NCI-H1694 (cell line): Measurements from ENCODE around the gene ZNF566.

Experiments
- DNase-seq: peaks from one replicate; lab custom pipeline; 2025; lab: John Stamatoyannopoulos, UW

The ZNF566 gene

GRCh38 chr19:36441339-36441738 lies 48.0 kb downstream of the ZNF566 start:
- DNase-seq = no peak

DNA sequence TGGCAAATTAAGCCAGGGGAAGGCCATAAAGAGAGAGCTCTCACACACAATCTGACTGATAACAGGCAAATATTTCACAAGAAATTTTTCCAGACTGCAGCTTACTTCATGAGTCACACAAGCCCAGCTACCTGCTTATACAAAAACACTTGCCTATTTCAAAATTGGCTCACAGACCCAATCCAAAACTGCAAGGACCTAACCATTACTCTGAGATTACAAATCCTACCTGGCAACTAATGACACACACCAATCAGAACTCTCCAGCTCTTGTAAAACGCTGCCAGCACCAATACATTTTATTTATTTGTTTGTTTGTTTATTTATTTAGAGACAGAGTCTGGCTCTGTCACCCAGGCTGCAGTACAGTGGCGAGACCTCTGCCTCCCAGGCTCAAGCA lies 52.8 kb downstream of the ZNF566 start:
- no peak for DNase-seq

- no peak for DNase-seq
Observed at GRCh38 chr19:36423925-36424324, 65.4 kb downstream of the ZNF566 start.

DNA sequence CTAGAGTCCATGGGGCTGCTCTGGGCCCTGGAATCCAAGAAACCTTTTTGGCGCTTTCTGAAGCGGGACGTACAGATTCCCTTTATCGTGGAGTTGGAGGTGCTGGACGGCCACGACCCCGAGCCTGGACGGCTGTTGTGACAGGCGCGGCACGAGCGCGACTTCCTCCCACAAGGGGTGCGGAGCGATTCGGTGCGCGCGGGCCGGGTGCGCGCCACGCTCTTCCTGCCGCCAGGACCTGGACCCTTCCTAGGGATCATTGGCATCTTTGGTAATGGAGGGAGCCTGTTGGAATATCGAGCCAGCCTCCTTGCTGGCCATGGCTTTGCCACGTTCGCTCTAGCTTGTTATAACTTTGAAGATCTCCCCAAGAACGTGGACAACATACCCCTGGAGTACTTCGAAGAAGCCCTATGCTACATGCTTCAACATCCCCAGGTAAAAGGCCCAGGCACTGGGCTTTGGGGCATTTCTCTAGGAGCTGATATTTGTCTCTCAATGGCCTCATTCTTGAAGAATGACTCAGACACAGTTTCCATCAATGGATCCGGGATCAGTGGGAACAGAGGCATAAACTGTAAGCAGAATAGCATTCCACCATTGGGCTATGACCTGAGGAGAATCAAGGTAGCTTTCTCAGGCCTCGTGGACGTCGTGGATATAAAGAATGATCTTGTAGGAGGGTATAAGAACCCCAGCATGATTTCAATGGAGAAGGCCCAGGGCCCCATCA lies 67.4 kb downstream of the ZNF566 start:
- no peak for DNase-seq

DNA sequence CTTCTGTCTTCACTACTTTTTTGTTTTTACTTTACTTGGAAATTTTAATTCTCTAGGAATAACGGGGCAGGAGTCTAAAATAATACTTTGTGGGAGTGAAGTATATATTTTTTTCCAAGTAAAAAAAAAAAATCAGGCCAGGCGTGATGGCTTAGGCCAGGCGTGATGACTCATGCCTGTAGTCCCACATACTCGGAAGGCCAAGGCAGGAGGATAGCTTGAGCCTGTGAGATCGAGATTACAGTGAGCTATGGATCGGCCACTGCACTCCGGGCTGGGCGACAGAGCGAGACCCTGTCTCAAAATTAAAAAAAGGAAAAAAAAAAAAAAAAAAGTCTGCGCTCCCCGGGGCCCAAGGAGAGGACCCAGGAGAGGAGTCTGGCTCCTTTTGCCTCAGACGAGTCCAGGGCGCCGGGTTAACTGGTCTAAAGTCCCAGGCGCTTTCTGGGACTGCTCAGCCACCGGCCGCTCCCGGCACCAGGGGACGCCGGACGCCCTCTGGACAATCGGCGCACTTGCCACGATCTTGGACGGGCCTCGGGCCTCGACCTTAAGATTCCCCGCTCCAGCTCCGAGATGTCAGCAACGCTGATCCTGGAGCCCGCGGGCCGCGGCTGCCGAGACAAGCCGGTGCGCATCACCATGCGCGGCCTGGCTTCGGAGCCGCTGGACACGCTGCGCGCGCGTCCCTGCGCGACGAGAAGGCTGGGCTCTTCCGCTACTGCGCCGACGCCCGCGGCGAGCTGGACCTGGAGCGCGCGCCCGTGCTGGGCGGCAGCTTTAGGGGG lies 68.2 kb downstream of the ZNF566 start:
- DNase-seq = no peak

DNA sequence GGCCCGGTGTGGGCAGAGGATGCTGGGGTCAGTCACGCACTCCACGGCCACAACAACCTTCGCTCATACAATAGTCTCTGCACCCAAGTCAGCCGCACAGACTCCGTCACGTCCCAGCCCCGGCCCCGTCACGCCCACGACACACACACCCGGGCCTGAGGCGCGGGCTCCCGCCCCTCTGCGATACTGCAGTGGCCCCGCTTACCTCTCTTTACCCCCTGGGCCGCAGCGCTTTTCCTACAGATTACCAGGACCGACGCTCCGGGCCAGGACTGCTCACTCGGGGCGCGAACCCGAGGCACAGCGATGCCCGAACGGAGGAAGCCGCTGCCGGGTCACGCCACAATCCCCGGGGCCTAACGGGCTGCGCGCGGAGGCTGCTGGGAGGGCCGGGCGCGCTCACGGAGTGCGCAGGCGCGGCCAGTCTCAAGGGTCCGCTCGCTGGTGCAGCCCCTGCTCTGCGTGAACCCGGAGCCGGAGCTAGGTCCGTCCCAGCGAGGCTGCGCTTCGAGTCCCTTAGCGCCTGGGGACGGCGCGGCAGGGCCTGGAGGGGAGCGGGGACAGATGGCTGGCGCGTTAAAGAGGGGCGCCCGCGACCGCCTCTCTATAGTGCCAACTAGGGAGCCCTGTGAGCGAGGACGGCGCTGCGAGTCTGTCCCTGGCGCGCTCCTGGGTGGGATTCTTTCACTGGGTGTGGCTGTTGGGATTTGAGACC lies 70.9 kb downstream of the ZNF566 start, which contains the start of gene ZFP82:
Gene ZFP82, minus strand, starts transcription at position 358 of the 715 bp plus-strand sequence. CDS start 8,855 bp downstream, outside the sequence.
- peak; percentile 44 for DNase-seq

GRCh38 chr19:36417752-36418286 lies 71.5 kb downstream of the ZNF566 start:
- no peak for DNase-seq

DNA sequence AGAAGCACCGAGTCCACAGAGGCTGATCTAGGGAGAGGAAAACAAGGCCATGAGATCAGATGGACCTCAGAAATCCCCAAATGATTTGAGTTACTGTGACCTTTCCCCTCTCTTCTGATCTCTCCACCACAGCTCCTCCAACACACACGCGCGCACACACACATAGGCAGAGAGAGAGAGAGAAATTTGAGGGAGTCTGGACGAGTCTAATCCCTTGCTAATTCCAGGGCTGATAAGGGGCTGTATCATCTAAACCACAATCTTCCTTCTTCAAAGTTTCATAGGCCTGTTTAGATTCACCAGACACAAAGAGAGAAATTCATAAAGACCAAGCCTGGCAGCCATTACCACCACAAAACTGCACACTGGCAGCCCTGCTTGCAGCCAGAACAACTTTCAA lies 79.5 kb downstream of the ZNF566 start:
- no peak for DNase-seq

GRCh38 chr19:36408101-36408500 lies 81.3 kb downstream of the ZNF566 start:
- no peak for DNase-seq

- DNase-seq = no peak
Observed at GRCh38 chr19:36404498-36404897, 84.9 kb downstream of the ZNF566 start.

- no peak for DNase-seq
Observed at GRCh38 chr19:36401475-36401874, 87.9 kb downstream of the ZNF566 start.

DNA sequence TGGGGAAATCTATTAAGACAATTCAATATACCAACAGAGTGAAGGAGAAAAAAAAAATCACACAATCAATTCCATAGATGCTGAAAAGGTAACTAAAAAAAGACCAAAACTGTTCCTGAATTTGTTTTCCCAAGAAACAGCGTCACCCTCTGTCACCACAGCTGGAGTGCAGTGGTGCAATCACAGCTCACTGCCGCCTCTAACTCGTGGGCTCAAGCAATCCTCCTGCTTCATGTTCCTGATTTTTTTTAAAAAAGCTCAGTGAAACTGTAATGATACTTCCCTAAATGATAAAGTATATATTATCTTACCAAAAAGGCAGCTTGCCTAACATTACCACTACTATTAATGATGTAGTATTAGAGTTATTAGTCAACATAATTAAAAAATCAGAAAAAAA lies 90.8 kb downstream of the ZNF566 start:
- no peak for DNase-seq
